Transverse colon (tissue), 4 donors: ENCODE results near the gene AHDC1.

ENCODE experiments used
- EP300 ChIP-seq: sonication (generic); formaldehyde crosslinking; IDR thresholded peaks from one replicate; pipeline ENCODE4 v1.6.1; 2017; ENCODE audit warnings: antibody characterized with exemption, low read depth
- POLR2AphosphoS5 ChIP-seq, 3 donors: sonication (generic); formaldehyde crosslinking; IDR thresholded peaks; one replicate each; pipeline ENCODE4 v1.6.1; 2016; ENCODE audit warnings: antibody characterized with exemption in 3 of 3
- TF ChIP-seq, protein P1 (sequence below), 5 experiments: fragments of 200-600 bp in 3 of 5; fragments of 450-650 bp in 2 of 5; sonication (generic) in 3 of 5; IDR thresholded peaks; 1 replicate in 2 of 5; 2 replicates in 3 of 5; pipeline ENCODE4 v1.5.1; 2016 to 2017; ENCODE audit warnings: antibody characterized with exemption in 5 of 5, inconsistent platforms in 3 of 5, mild to moderate bottlenecking in 2 of 5, moderate library complexity in 1 of 5

DNA sequence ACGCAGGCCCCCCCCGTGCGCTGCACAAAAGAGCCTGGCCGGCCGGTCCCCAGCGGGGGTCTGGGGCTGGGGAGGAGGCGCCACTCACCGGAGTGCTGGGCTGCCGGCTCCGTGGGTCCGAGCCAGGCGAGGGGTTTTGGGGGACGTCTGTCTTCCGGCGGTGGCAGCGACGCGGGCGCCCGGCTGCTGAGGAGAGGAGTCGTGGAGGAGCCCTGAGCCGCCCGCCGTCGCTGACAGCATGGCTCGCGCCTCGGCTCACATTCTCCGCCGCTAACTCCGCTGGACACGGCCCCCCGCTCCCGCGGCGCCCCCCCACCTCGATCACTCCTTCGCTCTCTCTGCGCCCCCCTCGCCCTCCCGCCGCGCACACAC is 649 bp downstream of the AHDC1 start:
- TF ChIP-seq, protein P1, sequence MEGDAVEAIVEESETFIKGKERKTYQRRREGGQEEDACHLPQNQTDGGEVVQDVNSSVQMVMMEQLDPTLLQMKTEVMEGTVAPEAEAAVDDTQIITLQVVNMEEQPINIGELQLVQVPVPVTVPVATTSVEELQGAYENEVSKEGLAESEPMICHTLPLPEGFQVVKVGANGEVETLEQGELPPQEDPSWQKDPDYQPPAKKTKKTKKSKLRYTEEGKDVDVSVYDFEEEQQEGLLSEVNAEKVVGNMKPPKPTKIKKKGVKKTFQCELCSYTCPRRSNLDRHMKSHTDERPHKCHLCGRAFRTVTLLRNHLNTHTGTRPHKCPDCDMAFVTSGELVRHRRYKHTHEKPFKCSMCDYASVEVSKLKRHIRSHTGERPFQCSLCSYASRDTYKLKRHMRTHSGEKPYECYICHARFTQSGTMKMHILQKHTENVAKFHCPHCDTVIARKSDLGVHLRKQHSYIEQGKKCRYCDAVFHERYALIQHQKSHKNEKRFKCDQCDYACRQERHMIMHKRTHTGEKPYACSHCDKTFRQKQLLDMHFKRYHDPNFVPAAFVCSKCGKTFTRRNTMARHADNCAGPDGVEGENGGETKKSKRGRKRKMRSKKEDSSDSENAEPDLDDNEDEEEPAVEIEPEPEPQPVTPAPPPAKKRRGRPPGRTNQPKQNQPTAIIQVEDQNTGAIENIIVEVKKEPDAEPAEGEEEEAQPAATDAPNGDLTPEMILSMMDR (IDR thresholded peaks at IDR 0.05) = no peak
- no peak for TF ChIP-seq POLR2AphosphoS5 (IDR thresholded peaks at IDR 0.05)
- TF ChIP-seq EP300 = no peak
